ENCODE results near the gene ABHD11. TPM values are rescaled to one million over a fixed set of nuclear protein-coding genes. Genes with fewer than 3 reads are reported as not detected.

Gene ABHD11
- polyA plus RNA-seq, 6 donors from 2014 or later = 10.8 to 18.9 (median 14.0) TPM; not detected in 1

GRCh38 chr7:73766556-73767229 lies 28.1 kb upstream of the ABHD11 start:
- ATAC-seq (ENCODE audit: low read depth in 2 of 2) (no peak), DNase-seq (no peak)
- Mint-ChIP-seq H3K9me3 (peaks cover 0 to 3% (median 0%) of the 10 kb centered on the region in 7 donors), H3K4me3 (no peak overlapping the region), H3K36me3 (no peaks in the 10 kb centered on the region), H3K27me3 (peaks cover 19 to 67% (median 58%) of the 10 kb centered on the region in 3 donors), H3K27ac (no peak overlapping the region), H3K4me1 (peaks cover 4 to 23% (median 13%) of the 10 kb centered on the region in 3 donors)

GRCh38 chr7:73762659-73762999 lies 24.0 kb upstream of the ABHD11 start:
- DNase-seq (no peak), ATAC-seq (ENCODE audit: low read depth in 2 of 2) (no peak)
- H3K27ac Mint-ChIP-seq = no peak overlapping the region
- peaks cover 0 to 2% (median 0%) of the 10 kb centered on the region in 7 donors for H3K9me3 Mint-ChIP-seq
- H3K4me1 Mint-ChIP-seq = peaks cover 0 to 5% (median 0%) of the 10 kb centered on the region in 3 donors
- peaks cover 8 to 38% (median 22%) of the 10 kb centered on the region in 3 donors for H3K27me3 Mint-ChIP-seq
- no peak overlapping the region for H3K4me3 Mint-ChIP-seq
- H3K36me3 Mint-ChIP-seq = no peaks in the 10 kb centered on the region

DNA sequence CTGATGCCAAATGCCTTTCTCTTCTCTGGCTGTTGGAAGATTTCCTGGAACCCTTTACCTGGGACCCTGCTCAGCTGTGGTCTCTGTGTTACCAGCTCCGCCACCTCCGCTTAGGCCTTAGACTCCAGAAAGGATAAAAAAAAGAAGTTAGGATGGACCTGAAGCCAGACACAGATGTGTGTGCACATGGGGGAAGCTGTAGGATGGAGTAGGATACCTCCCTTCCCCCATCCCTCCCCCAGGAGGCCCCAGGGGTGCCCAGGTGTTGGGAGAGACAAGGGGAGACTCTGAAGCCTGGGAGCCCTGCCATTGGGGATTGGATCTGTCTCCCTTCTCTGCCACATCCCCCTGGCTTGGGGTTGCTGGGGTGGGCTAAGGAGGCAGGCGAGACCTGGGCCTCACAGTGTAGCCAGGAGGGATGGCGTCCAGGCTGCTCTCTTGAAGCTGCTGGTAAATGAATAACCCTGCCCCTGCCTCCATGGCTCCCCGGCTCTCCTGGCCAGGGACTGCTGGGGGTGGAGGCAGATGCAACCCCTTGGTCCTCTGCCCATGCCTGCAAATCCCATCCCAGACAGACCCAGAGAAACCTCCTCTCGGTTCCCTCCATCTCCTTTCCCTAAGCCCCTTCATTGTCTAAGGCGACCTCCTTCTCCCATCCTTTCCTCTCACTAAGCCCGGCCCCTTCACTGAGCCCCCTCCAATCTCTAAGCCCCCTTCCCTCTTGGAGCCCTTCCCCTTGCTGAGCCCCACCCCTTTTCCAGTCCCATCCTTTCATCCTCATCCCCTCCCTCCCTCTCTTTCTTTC lies 23.5 kb upstream of the ABHD11 start:
- Mint-ChIP-seq H3K4me3 (no peak overlapping the region), H3K36me3 (no peaks in the 10 kb centered on the region), H3K4me1 (peaks cover 0 to 5% (median 0%) of the 10 kb centered on the region in 3 donors), H3K9me3 (peaks cover 0 to 3% (median 0%) of the 10 kb centered on the region in 7 donors), H3K27ac (no peak overlapping the region), H3K27me3 (peaks cover 5 to 39% (median 17%) of the 10 kb centered on the region in 3 donors)
- DNase-seq (no peak), ATAC-seq (ENCODE audit: low read depth in 2 of 2) (no peak)

GRCh38 chr7:73758581-73759138 lies 20.1 kb upstream of the ABHD11 start:
- Mint-ChIP-seq H3K27ac (no peak overlapping the region), H3K27me3 (peaks cover 3 to 30% (median 10%) of the 10 kb centered on the region in 3 donors), H3K4me3 (no peak overlapping the region), H3K9me3 (peaks cover 0 to 3% (median 0%) of the 10 kb centered on the region in 7 donors), H3K4me1 (peaks cover 0 to 5% (median 0%) of the 10 kb centered on the region in 3 donors), H3K36me3 (no peaks in the 10 kb centered on the region)
- no peak for DNase-seq
- no peak for ATAC-seq (ENCODE audit: low read depth in 2 of 2)

GRCh38 chr7:73749931-73750776 lies 11.6 kb upstream of the ABHD11 start:
- Mint-ChIP-seq H3K4me1 (peaks cover 0 to 5% (median 0%) of the 10 kb centered on the region in 3 donors), H3K27ac (peak overlapping the region in 1 of 6 donors; percentile 21), H3K9me3 (peaks cover 0 to 1% (median 0%) of the 10 kb centered on the region in 7 donors)

DNA sequence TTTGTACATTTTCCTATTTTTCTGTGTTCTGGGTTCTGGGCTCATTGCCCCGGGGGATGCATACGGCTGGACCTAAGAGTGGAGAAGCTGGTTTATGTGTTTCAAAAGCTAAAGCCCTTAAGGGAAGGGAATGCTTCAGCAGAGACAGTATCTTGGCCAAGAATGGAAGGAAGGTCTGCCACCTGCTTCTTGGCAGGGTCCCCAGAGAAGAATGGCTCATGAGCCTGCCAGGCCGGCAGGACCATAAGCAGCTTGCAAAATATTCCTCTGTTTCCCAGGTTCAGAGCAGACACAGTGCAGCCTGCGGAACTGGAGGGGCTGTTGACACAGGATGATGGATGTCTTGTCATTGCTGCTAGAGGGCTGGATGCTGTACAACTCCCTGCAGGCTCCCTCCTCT lies 7.8 kb upstream of the ABHD11 start:
- no peak overlapping the region for H3K27ac Mint-ChIP-seq

More at GRCh38 chr7:73749931-73750776, 11.6 kb upstream of the ABHD11 start:
- Mint-ChIP-seq H3K36me3 (no peaks in the 10 kb centered on the region), H3K27me3 (peaks cover 6 to 12% (median 7%) of the 10 kb centered on the region in 3 donors), H3K4me3 (no peak overlapping the region)
- no peak for ATAC-seq (ENCODE audit: low read depth in 2 of 2)
- DNase-seq = no peak

GRCh38 chr7:73742753-73743641 lies 4.4 kb upstream of the ABHD11 start:
- no peak for ATAC-seq (ENCODE audit: low read depth in 2 of 2)

More for the DNA sequence above, 7.8 kb upstream of the ABHD11 start:
- DNase-seq = no peak
- Mint-ChIP-seq H3K36me3 (no peaks in the 10 kb centered on the region), H3K4me1 (peaks cover 4 to 8% (median 7%) of the 10 kb centered on the region in 3 donors), H3K27me3 (peaks cover 6 to 30% (median 9%) of the 10 kb centered on the region in 3 donors), H3K4me3 (no peak overlapping the region), H3K9me3 (no peaks in the 10 kb centered on the region)
- no peak for ATAC-seq (ENCODE audit: low read depth in 2 of 2)

GRCh38 chr7:73742338-73742752 lies 3.7 kb upstream of the ABHD11 start:
- DNase-seq (no peak), ATAC-seq (ENCODE audit: low read depth in 2 of 2) (no peak)
- Mint-ChIP-seq H3K9me3 (no peaks in the 10 kb centered on the region), H3K27ac (peak overlapping the region in 3 of 6 donors; percentile 36 to 80 (median 39)), H3K4me3 (no peak overlapping the region), H3K4me1 (peaks cover 11 to 26% (median 15%) of the 10 kb centered on the region in 3 donors), H3K27me3 (peaks cover 0 to 23% (median 9%) of the 10 kb centered on the region in 3 donors), H3K36me3 (no peaks in the 10 kb centered on the region)

More at GRCh38 chr7:73742753-73743641, 4.4 kb upstream of the ABHD11 start:
- no peak for DNase-seq
- no peaks in the 10 kb centered on the region for H3K9me3 Mint-ChIP-seq
- H3K36me3 Mint-ChIP-seq = no peaks in the 10 kb centered on the region
- no peak overlapping the region for H3K4me3 Mint-ChIP-seq
- H3K27me3 Mint-ChIP-seq = peaks cover 0 to 23% (median 9%) of the 10 kb centered on the region in 3 donors
- H3K4me1 Mint-ChIP-seq = peaks cover 7 to 20% (median 10%) of the 10 kb centered on the region in 3 donors
- H3K27ac Mint-ChIP-seq = peak overlapping the region in 4 of 6 donors; percentile 80 to 93 (median 88)

GRCh38 chr7:73741600-73741999 lies 3.0 kb upstream of the ABHD11 start:
- Mint-ChIP-seq H3K36me3 (no peaks in the 10 kb centered on the region), H3K27me3 (peaks cover 0 to 23% (median 9%) of the 10 kb centered on the region in 3 donors), H3K4me1 (peaks cover 14 to 28% (median 19%) of the 10 kb centered on the region in 3 donors), H3K27ac (peak overlapping the region in 2 of 6 donors; percentile 22 to 50), H3K4me3 (peak overlapping the region in 1 of 8 donors; percentile 51), H3K9me3 (no peaks in the 10 kb centered on the region)
- ATAC-seq (ENCODE audit: low read depth in 2 of 2) (no peak), DNase-seq (no peak)

DNA sequence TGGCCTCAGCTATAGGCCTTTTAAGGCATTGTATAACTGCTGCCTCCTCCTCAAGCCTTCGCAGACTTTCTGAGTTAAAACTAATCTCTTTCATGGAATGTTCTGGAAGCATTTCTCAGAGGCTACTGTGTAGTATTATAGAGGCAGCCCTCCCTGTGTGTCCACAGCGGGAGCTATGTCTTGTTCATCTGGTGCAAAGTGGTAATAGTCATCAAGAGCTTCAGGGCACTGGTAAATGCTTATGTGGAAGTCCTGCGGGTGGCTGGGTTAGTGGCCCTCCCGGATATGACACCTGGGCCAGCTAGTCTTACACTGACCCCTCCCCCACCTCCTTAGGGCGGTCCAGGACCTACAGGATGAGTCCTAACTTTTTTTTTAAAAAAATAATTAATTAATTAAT lies 2.2 kb upstream of the ABHD11 start:
- DNase-seq = no peak

DNA sequence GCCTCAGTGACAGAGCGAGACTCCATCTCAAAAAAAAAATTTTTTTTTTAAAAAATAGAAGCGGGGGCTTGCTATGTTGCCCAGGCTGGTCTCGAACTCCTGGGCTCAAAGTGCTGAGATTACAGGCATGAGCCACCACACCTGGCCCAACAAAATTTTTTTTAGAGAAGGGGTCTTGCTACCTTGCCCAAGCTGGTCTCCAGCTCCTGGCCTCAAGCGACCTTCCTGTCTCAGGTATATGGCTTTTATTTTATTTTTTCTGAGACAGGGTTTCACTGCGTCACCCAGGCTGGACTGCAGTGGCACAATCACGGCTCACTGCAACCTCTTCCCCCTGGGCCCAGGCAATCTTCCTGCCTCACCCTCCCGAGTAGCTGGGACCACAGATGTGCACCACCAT lies 1.6 kb upstream of the ABHD11 start:
- H3K27me3 Mint-ChIP-seq = peaks cover 0 to 23% (median 9%) of the 10 kb centered on the region in 3 donors
- no peak overlapping the region for H3K27ac Mint-ChIP-seq
- H3K4me1 Mint-ChIP-seq = peaks cover 14 to 28% (median 25%) of the 10 kb centered on the region in 3 donors
- DNase-seq = no peak
- H3K4me3 Mint-ChIP-seq = peak overlapping the region in 5 of 8 donors; percentile 54 to 82 (median 59)
- no peaks in the 10 kb centered on the region for H3K36me3 Mint-ChIP-seq
- no peak for ATAC-seq (ENCODE audit: low read depth in 2 of 2)
- H3K9me3 Mint-ChIP-seq = no peaks in the 10 kb centered on the region

More for the DNA sequence above, 2.2 kb upstream of the ABHD11 start:
- Mint-ChIP-seq H3K36me3 (no peaks in the 10 kb centered on the region), H3K27me3 (peaks cover 0 to 23% (median 9%) of the 10 kb centered on the region in 3 donors), H3K9me3 (no peaks in the 10 kb centered on the region), H3K27ac (no peak overlapping the region), H3K4me1 (peaks cover 14 to 28% (median 24%) of the 10 kb centered on the region in 3 donors), H3K4me3 (peak overlapping the region in 4 of 8 donors; percentile 38 to 76 (median 58))
- no peak for ATAC-seq (ENCODE audit: low read depth in 2 of 2)

DNA sequence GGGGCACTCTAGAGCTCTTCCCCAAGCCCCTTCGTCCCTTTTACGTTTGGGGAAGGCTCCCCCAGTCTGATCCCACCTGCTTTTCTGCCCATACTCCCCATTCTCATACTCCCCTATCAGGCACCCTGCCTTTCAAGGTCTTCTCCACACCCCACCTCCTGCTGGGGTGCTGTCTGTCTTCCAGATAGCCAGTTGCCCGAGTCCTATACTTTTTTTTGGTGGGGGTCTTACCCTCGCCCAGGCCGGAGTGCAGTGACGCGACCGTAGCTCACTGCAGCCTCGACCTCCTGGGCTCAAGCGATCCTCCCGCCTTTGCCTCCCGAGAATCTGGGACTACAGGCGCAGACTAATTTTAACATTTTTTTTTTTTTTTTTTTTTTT lies 775 bp upstream of the ABHD11 start:
- H3K4me3 Mint-ChIP-seq = peak overlapping the region; percentile 90 to 97 (median 96)
- H3K9me3 Mint-ChIP-seq = no peaks in the 10 kb centered on the region
- DNase-seq (no peak), ATAC-seq (ENCODE audit: low read depth in 2 of 2) (peak in 1 of 2 donors; percentile 2)
- H3K27me3 Mint-ChIP-seq = peaks cover 0 to 23% (median 9%) of the 10 kb centered on the region in 3 donors
- H3K4me1 Mint-ChIP-seq = peaks cover 20 to 35% (median 32%) of the 10 kb centered on the region in 3 donors
- peak overlapping the region; percentile 76 to 98 (median 97) for H3K27ac Mint-ChIP-seq
- H3K36me3 Mint-ChIP-seq = no peaks in the 10 kb centered on the region
